Measurements from ENCODE around the gene KDM2A.
"Not testable (repeated sequence)": the region's sequence is repeated elsewhere in the genome, so short reads cannot be mapped to it uniquely, and the experiment has no call there.

Gene KDM2A

GRCh38 chr11:67118181-67118766, 789 bp upstream of the KDM2A start:
- peak in 8 of 14 donors; percentile 34 to 65 (median 50) for DNase-seq

- DNase-seq, result peak in 10 of 14 donors; percentile 12 to 69 (median 37)
Measured at GRCh38 chr11:67119585-67120391, 725 bp downstream of the KDM2A start.

GRCh38 chr11:67120456-67120855, 1.4 kb downstream of the KDM2A start:
- no peak for DNase-seq

GRCh38 chr11:67120881-67121710, 2.0 kb downstream of the KDM2A start:
- DNase-seq, result peak in 7 of 14 donors; percentile 5 to 38 (median 9)

- DNase-seq, result not testable (repeated sequence)
Measured at GRCh38 chr11:67123801-67124200, 4.7 kb downstream of the KDM2A start.

- DNase-seq, result not testable (repeated sequence)
Measured at GRCh38 chr11:67126243-67126642, 7.2 kb downstream of the KDM2A start.

GRCh38 chr11:67126986-67127385, 7.9 kb downstream of the KDM2A start:
- DNase-seq, result no peak

GRCh38 chr11:67130861-67131260, 11.8 kb downstream of the KDM2A start:
- DNase-seq, result not testable (repeated sequence)

GRCh38 chr11:67136156-67136555, 17.1 kb downstream of the KDM2A start:
- DNase-seq, result no peak

GRCh38 chr11:67138922-67139321, 19.9 kb downstream of the KDM2A start:
- no peak for DNase-seq

GRCh38 chr11:67146516-67147226, 27.6 kb downstream of the KDM2A start:
- DNase-seq, result no peak

GRCh38 chr11:67153971-67154370, 34.9 kb downstream of the KDM2A start:
- DNase-seq, result no peak

- DNase-seq, result no peak
Measured at GRCh38 chr11:67154726-67155125, 35.7 kb downstream of the KDM2A start.

GRCh38 chr11:67157691-67158090, 38.6 kb downstream of the KDM2A start:
- no peak for DNase-seq

GRCh38 chr11:67158221-67158620, 39.2 kb downstream of the KDM2A start:
- DNase-seq, result no peak

- DNase-seq, result no peak
Measured at GRCh38 chr11:67160045-67160444, 41.0 kb downstream of the KDM2A start.

GRCh38 chr11:67160872-67161783, 42.1 kb downstream of the KDM2A start:
- DNase-seq, result no peak

GRCh38 chr11:67163006-67163405, 43.9 kb downstream of the KDM2A start:
- no peak for DNase-seq

GRCh38 chr11:67165623-67166022, 46.6 kb downstream of the KDM2A start:
- no peak for DNase-seq

- DNase-seq, result no peak
Measured at GRCh38 chr11:67167091-67167490, 48.0 kb downstream of the KDM2A start.

- no peak for DNase-seq
Measured at GRCh38 chr11:67167719-67168118, 48.7 kb downstream of the KDM2A start.
